Measurements from ENCODE around the gene TMEM168.

GRCh38 chr7:112799448-112800120, 9.4 kb upstream of the TMEM168 start:
- TF ChIP-seq, protein P1, sequence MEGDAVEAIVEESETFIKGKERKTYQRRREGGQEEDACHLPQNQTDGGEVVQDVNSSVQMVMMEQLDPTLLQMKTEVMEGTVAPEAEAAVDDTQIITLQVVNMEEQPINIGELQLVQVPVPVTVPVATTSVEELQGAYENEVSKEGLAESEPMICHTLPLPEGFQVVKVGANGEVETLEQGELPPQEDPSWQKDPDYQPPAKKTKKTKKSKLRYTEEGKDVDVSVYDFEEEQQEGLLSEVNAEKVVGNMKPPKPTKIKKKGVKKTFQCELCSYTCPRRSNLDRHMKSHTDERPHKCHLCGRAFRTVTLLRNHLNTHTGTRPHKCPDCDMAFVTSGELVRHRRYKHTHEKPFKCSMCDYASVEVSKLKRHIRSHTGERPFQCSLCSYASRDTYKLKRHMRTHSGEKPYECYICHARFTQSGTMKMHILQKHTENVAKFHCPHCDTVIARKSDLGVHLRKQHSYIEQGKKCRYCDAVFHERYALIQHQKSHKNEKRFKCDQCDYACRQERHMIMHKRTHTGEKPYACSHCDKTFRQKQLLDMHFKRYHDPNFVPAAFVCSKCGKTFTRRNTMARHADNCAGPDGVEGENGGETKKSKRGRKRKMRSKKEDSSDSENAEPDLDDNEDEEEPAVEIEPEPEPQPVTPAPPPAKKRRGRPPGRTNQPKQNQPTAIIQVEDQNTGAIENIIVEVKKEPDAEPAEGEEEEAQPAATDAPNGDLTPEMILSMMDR (IDR thresholded peaks at IDR 0.05): no peak
- no peak for TF ChIP-seq POLR2A (IDR thresholded peaks at IDR 0.05)
